Stimulated activated CD8-positive, alpha-beta memory T cell treated with anti-CD3 and anti-CD28 coated beads, Interleukin-7, amount 100 ng/mL, for 4 hours (primary cell): ENCODE data around the gene NR5A1.

Experiments used
- DNase-seq, 2 donors: peaks; one replicate each; pipeline ENCODE4 v3.0.0-alpha.2; 2020; ENCODE audit warnings: low read depth in 2 of 2

NR5A1 gene

DNA sequence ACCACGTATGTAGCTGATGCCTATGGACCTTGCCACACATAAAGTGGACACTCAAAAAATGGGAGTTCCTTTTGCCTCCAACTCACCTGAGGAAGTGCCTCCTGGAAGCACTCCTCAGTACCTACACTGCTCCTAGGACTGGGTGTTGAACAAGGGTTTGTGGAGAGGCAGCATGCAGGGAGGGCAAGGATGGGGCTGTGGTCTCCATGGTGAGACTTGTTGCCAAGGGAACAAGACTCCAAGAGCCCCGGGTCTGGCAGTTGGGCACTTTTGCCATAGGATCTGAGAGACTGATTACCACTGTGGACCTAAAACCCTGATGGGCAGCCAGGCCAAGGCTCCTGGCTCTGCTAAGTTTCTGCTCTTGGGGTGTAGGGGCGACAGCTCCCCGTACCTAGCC, 6.9 kb upstream of the NR5A1 start:
- no peak for DNase-seq

DNA sequence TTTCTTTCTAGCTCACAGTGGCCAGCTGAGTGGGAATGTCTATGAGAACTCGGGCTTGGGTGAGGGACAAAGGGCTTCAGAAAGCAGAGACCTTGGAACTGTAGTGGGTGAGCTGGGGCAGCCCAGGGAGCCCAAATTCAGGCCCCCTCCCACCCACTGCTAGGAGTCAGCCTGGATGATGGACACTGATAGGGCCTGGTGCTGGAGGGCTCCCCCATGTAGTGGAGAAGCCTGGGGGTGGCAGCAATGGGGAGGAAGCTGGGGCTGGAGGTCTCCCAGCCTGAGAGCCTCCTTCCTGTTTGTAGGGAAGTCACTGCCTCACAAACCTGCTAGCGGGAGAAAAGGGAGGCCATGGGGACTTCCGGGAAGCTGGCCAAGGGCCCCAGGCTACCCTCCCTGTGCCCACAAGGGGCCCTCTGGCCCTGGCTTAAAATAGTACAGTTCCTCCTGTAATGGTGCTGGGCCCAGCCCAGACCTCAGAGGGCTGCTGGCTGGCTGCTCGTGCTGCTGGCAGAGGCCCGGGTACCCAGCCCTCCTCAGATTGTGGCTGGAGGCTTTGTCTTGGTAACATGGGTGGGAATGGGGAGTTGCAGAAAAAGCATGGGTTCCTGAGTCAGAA, 6.3 kb upstream of the NR5A1 start:
- no peak for DNase-seq

DNA sequence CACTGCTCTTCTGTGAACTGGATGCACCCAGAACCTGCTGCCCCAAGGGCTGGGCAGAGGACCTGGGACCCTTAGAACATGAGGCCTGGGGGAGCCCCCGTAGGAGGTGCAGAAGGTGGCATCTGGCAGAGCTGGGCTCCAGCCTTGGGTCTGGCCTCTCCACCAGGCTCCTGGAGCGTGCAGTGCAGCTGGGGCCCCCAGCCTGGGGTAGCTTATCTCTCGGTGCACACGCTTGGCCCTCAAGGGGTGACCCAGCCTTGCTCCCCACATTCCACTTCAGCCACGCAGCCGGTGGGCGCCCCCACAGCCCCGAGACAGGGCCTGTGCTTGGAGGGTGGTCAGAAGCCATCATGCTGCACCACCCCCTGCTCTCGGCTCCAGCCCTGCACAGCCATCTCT, 5.6 kb upstream of the NR5A1 start:
- no peak for DNase-seq

- DNase-seq = no peak
Measured at GRCh38 chr9:124511891-124512805, 4.9 kb upstream of the NR5A1 start.

DNA sequence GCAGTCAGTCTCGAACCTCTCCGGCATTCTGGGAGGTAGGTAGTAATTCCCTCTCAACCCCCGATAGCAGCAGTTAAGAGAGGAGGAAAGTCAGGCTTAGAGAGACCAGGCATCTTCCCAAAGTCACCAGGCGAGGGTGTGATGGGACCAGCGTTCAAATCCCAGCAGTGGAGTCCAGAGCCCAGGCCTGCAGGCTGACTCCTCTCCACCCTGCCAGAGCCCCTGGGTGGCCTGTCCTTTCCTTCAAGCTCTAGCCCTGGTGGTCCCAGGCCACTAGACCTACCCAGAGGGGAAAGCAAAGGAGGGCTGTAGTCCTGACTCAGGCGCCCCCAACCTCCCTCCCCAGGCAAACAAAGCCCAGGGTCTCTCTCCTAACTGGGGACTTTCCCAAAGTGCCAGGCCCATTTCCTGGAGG, 4.2 kb upstream of the NR5A1 start:
- DNase-seq = no peak

DNA sequence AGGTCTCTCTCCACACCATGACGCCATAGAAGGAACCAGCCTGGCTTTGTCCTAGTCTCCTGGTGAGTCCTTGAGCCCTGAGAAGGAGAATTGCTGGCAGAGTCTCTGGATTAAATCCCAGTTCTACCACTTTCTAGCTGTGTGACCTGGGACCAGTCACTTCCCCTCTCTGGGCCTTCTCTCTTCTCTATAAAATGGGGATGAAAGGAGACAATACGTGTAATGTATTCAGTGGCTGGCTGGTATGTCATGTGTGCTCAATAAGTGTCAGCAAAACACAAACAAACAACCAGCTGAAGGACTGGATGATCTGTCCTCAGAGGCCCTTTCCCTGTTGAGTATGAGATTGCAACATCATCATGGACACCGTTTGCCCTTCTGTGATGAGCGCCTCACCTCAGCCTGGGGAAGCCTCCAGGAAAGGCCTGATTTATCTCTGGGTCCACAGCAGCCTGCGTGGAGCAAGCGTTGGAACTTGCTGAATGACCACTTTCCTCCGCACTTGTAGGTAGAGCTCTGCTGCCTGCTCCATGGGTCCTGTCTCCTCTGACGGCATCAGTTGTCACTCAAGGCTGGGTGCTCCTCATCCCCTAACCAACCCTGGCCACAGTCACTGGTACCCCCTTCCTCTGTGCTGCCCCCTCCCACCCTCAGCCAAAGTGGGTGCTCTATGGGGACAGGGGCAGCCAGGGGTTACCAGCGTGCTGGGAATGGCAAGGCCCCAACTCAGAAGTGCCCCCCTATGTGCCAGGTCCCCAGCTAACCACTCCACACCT, 3.6 kb upstream of the NR5A1 start:
- no peak for DNase-seq

DNA sequence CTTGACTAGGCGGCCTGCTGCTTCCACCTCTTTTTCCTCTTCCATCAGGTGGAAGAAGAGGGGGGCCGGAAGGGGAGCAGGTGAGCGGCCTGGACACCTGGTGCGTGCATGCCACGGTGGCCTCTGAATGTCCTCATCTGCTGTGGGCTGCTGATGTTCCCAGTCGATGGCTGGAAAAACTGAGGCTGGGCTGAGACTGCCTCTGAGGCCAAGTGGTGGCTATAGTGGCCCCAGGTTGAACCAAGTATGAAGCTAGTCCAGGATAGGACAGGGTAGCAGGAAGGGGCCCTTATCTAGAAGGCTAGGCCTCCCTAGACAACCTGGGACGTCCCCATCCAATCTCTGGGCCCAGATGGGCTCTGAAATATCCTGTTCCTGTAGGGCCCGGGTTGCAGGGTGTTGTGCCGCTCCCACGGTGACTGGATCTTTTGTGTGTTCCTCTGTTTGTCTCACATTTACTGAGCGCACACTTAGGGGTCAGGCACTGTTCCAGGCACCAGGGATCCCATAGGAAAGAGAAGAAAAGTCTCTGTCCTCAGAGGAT, 753 bp upstream of the NR5A1 start:
- no peak for DNase-seq

DNA sequence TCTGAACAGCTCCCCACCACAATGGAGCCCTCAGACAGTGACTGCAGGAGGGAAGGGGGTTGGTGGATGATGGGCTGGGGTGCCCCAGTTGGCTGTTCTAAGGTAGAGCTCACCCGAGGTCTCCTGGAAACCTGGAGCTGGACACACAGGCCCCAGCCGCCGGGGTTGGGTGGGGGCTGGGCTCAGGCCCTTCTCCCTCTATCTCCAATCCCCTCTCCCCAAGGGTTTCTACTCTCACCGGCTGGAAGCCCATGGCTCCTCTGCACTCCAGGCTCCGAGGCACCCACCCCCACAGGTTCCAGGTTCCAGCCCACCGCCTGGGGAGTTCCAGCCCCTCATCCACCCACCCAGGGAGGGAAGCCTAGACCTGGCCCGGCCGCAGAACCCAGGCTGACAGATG, 766 bp downstream of the NR5A1 start:
- no peak for DNase-seq

DNA sequence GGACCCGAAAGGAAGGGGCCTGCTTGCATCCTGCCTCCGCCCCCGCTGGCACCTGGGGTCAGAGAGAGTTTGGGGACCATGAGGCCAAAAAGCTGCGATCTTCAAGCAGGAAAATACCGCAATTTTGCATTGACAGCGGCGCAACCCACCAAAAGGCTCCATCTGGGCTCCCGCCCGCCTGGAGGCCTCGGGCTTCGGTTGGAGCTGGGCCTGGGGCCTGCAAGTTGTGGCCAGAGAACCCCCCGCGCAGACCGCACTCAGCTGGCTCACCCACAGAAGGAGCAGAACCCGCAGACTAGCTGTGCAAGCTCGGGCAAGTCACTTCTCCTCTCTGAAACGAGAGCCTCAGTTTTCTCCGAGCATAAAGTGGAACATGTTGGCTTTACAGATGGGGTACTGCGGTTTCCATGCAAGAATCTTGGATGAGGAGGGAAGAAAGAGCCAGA, 1.3 kb downstream of the NR5A1 start:
- DNase-seq = no peak

GRCh38 chr9:124505006-124505900, 1.9 kb downstream of the NR5A1 start:
- no peak for DNase-seq

DNA sequence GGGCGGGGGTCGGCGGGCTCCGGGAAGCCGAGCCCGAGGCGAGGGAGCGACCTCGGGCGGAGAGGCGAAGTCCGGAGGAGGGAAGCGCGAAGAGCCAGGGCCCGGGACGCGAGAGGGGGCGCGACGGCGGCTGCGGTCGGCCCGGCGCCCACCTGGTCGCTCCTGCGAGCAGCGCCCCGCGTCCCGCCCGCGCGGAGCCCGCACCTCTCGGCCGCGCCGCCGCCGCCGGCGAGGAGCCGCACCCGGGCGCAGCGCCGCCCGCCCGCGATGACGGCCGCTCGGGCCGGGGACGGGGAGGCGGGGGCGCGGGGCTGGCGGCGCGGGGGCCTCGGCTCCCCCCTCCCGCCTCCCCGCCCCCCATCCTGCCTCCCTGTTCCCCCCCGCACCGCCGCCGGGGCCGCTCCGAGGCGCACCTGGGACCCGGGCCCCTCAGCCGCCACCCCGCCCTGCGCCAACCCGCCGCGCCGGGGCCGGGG, 2.6 kb downstream of the NR5A1 start:
- no peak for DNase-seq

GRCh38 chr9:124503713-124504529, 3.3 kb downstream of the NR5A1 start:
- DNase-seq = no peak

DNA sequence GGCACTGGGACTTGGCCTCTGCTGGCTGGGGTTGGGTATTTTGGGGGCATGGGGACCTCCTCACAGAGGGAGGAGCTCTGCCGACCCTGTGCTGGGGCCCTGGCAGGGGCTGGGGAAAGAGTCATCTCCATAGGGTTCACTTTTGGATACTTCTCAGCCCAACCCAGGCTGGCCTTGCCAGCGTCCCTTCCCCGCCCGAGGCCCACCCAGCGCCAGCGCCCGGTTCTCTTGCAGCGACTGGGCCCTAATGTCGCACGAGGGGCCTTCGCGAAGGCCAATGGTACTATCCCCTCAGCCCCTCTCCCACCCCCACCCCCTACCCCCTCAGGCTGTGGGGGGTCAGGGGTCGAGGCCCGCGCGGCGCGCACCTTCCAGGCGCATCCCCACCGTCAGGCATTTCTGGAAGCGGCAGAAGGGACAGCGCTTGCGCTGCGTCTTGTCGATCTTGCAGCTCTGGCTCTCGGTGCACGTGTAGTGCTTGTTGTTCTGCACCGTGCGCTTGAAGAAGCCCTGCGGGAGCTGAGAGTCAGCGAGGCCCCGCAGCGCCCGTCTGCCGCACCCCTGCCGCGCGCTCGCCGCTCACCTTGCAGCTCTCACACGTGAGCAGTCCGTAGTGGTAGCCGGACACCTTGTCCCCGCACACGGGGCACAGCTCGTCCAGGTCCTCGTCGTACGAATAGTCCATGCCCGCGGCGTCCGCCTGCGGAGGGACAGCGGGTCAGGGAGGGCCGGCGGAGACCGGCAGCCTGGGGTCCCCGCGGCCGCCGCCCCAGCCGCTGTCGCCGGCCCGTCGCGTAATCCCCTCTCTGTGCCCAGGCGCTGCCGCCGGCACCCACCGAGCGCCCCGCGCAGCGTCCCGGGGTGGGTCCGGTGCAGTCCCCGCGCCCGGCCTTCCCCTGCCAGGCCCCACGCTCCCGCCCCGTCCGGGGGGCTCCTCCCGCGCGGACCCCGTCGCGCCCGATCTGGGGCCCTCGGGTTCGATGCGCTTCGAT, 4.2 kb downstream of the NR5A1 start:
- no peak for DNase-seq

- DNase-seq = no peak
Measured at GRCh38 chr9:124501771-124502320, 5.4 kb downstream of the NR5A1 start.

DNA sequence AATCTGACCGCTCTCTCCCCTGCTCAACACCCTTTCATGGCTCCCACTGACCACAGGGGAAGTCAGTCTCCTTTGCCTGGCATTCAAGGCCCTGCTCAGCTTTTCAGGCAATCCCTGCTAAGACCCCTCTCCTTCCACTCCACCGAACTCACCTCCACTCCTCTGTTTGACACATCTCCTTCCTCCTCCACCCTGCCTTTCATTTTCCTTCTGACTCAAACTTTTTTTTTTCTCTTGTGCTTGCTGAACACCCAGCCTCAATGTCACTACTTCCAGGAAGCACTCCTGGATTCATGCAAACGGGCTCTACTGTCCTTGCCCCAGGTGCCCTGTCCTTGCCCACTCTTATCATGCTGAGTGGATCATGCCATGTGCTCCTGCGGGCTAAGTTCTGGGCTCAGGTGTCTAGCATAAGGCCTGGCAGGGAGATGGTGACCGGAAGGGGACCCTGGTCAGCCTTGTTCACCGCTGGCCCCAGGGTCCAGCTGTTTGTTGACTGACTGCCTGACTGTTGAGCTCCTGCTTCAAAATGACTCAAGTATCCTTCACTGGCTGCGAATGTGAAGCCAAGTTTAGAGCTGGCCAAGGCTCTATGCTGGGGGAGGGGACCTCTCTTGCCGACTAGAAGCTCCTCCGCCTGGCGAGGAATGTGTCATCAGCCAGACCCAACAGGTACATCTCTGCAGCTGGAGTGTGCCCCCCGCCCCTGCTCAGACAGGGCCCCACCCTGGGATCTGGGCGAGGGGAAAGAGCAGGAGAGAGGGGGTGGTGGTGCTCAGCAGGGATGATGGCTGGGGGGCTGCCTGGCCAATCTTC, 6.2 kb downstream of the NR5A1 start:
- no peak for DNase-seq

DNA sequence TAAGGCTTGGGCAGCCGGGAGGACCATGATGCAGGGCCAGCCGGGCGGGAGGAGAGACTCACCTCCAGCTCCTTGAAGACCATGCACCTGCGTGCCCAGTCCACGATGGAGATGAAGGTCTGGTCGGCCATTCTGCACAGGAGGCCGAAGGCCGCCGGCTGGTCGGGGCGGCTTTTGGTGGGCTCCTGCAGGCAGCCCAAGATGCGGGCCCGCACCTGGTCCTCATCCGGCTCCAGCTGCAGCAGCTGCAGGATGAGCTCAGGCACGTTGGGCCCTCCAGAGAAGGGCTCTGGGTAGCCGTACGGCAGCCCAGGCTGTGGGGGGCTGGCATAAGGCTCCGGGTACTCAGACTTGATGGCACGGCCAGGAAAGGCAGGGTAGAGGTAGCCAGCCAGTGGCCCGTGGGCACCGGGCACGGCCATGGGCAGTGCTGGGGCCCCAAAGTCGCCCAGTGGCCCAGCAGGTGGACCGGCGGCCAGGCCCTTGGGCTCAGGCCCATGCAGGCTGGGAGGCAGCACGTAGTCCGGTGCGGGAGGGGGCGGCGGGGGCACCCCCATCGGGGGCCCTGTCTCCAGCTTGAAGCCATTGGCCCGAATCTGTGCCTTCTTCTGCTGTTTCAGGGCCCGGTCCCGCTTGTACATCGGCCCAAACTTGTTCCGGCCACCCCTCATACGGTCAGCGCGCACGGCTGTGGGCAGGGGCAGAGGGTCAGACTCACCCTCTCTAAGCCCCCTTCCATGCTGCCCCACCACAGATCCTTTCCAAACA, 7.0 kb downstream of the NR5A1 start:
- no peak for DNase-seq

- no peak for DNase-seq
Measured at GRCh38 chr9:124499216-124499615, 8.0 kb downstream of the NR5A1 start.
